Measurements from ENCODE around the gene SCAND1.
"Not testable (repeated sequence)": the region's sequence is repeated elsewhere in the genome, so short reads cannot be mapped to it uniquely, and the experiment has no call there.

The SCAND1 gene

GRCh38 chr20:35956616-35957015, 2.3 kb upstream of the SCAND1 start:
- no peak for DNase-seq

DNA sequence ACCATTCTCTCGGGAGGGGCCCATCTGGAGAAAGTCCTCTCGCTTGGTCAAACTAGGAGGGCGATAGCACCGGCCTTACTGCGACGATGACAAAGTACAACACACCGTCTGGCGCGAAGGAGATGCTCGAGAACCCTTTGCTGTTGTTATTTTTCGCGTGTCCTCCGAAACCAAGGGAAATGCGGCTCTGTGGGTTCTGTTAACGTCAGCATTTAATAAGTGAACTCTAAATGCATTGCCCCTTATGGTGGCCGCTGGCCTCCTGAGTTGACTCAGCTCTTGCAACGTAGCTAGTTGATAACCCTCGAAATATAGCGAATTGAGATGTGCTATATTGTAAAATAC, 577 bp upstream of the SCAND1 start:
- peak; percentile 26 for DNase-seq

DNA sequence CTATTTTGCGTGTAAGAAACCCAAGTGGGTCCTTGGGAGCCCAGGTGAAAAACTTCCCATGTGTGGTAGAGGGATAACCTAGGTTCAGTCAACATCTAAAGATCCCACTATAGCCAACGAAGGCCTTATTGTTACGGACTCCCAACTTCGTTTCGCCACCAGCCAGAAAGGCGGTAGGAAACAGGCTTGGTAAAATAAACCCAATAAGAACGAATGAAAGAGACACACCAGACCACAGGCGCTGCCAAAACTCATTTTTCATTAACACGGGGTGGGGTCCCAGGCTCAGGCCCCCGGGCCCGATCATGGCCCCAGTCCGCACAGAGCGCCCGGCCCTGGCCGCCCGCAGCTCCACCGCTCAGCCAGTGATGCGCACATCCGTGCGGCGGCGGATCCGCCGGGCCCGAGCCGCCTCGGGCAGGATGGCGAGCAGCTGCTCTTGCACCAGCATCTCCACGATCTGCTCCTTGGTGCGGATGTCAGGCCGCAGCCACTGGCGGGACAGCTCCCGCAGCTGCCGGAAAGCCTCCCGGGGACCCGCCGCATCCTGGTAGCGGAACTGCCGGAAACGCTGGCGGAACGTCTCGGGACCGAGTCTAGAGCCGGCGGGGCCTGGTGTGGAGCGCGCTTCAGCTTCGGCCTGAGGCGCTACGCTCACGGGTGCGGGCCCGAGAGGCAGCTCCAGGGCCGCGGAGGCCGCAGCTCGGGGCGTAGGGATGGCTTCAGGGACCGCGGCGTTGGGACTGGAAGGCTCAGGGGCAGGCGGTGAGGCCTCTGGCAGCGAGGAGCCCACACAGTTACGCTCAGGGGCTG, 709 bp downstream of the SCAND1 start:
- DNase-seq: peak; percentile 60

GRCh38 chr20:35952480-35953386, 1.6 kb downstream of the SCAND1 start:
- no peak for DNase-seq

GRCh38 chr20:35952080-35952479, 2.2 kb downstream of the SCAND1 start:
- not testable (repeated sequence) for DNase-seq

- no peak for DNase-seq
These were observed 4.2 kb downstream of the SCAND1 start for GRCh38 chr20:35950093-35950492.

DNA sequence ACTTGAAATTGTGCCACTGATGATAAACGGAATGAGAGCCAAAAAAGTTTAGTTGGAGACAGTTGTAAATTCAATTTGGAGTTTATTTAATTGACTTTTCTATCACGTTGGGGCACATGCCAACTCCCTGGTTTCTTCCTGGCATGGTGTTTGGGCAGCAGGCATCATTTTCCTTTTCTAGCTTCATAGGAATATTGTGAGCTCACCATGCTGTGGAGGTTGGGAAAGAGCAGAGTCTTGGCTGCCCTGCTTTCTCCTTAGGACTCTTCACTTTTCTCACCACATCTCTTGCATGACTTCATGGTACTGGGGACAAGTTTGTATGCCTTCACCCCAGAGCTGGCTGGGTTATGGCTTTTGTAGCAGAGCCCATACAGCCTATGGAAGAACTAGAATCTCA, 6.4 kb downstream of the SCAND1 start:
- no peak for DNase-seq

DNA sequence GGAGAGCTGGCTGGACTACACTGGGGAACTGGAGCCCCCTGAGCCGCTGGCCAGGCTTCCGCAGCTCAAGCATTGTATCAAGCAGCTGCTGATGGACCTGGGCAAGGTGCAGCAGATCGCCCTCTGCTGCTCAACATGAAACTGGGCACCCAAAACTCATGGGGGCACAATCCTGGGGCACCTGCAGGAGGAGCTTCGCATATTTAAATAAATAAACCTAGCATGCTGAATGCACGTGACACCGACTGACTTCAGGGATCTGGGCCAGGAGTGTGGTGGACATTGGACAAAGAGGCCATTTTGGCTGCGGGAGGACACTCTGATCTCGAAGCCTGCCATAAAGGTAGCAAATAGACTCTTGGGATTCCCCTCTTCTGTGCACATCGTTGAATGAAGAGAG, 6.8 kb downstream of the SCAND1 start:
- peak; percentile 12 for DNase-seq

DNA sequence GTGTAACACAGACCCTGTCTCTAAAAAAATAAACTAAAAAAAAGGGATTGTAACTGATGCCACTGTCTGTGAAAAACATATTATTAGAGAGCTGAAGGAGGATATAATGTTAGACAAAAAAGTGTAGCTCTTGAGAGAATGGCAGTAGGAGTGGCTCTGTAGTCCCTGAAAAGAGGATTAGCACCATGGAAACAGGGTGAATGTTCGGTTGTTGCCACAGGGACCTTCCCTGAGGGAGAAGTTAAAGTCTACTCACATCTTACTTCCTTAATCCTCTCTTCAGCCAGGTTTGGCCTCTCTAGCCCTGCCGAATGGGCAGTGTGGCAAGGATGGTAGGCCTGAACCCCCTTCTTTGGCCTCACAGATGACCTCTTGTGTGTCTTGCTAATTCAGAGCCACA, 12.1 kb downstream of the SCAND1 start:
- DNase-seq: no peak

- no peak for DNase-seq
These were observed 12.7 kb downstream of the SCAND1 start for GRCh38 chr20:35941620-35942019.

- no peak for DNase-seq
These were observed 15.0 kb downstream of the SCAND1 start for GRCh38 chr20:35939264-35939663.

DNA sequence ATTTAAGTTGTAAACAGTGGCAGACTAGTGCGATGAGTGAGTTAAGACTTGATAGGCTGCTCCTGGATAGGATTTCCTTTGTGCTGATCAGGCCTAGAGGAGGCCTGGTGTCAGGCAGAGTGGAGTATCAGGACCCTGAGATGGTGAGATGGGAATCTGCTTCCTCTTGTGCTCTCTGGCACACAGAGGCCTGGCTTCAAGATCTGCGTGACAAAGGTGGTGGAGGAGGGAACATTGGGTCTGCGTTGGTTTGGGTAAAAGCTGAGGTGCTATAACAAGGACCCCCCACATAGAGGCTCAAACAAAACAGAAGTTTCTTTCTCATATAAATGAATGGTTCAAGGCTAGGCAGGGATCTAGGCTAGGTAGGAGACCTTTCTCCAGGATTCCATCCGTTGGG, 20.3 kb downstream of the SCAND1 start:
- no peak for DNase-seq

- no peak for DNase-seq
These were observed 25.0 kb downstream of the SCAND1 start for GRCh38 chr20:35929301-35929700.

DNA sequence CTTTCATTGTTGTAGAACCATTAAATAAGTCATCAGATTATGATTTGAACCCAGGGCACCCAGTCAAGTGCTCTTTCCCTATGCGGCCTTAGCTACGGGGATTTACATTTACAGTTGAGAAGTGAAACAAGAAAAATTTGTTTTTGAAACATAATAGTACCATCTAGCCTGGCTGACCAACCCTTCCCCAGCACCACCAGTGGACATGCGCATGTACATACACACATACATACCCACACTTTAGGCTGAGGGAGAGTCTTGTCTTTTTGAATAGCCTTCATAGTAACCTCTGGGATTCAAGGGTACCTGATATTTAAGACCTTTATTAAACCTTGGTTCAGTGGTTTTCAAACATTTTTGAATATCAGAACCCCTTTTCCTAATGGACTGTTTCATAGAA, 33.8 kb downstream of the SCAND1 start:
- DNase-seq: no peak

- DNase-seq: no peak
These were observed 36.3 kb downstream of the SCAND1 start for GRCh38 chr20:35918021-35918420.

DNA sequence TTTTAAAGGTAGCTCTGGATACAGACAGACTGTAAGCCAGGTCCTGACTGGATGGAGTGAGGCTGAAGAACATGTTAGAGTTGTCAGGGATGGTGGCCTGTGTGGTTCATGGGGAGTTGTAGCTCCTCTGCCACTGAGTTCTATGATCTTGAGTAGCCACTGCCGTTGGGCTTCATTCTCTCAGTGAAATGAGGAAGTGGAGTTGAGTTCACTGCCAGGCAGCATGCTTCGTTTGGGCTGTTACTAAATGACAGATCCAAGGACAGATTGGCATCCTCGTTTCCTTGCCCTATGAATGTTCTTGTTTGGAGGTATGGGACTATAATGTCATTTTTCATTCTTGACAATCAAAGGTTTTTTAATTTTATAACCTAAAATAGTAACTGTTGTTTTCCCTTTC, 37.2 kb downstream of the SCAND1 start:
- no peak for DNase-seq

GRCh38 chr20:35912881-35913280, 41.4 kb downstream of the SCAND1 start:
- DNase-seq: no peak

DNA sequence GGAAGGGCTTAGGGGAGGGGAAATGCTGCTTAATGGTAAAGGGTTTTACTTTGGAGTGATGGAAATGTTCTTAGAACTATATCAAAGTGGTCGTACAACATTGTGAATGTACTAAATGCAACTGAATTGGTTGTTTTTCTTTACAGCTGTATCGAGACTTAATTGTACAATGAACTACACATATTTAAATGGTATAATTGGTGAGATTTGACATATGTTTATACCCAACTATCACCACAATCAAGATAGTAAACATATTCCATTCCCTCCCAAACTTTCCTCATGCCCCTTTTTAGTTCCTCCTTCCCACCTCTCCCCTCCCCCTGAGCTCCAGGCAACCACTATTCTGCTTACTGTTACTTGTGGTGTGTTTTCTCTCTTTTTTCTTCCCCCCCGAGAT, 44.0 kb downstream of the SCAND1 start:
- DNase-seq: no peak

- no peak for DNase-seq
These were observed 44.5 kb downstream of the SCAND1 start for GRCh38 chr20:35909796-35910195.

DNA sequence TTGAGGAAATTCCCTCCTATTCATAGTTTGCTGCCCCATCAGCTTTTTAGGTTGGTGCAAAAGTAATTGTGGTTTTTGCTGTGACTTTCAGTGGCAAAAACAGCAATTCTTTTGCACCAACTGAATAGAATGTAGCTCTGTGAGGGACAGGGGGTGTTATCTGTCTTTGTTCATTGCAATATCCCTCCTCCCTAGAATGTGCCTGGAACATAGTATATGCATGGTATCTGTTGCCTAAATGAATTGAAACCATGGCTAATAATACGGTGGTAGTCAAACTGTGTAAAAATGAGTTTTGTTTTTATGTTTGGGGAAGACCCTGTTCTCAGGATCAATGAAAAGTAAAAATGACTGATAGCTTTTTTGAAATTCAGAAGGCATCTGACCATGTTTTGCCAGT, 45.1 kb downstream of the SCAND1 start:
- DNase-seq: no peak

GRCh38 chr20:35908007-35908406, 46.3 kb downstream of the SCAND1 start:
- no peak for DNase-seq

DNA sequence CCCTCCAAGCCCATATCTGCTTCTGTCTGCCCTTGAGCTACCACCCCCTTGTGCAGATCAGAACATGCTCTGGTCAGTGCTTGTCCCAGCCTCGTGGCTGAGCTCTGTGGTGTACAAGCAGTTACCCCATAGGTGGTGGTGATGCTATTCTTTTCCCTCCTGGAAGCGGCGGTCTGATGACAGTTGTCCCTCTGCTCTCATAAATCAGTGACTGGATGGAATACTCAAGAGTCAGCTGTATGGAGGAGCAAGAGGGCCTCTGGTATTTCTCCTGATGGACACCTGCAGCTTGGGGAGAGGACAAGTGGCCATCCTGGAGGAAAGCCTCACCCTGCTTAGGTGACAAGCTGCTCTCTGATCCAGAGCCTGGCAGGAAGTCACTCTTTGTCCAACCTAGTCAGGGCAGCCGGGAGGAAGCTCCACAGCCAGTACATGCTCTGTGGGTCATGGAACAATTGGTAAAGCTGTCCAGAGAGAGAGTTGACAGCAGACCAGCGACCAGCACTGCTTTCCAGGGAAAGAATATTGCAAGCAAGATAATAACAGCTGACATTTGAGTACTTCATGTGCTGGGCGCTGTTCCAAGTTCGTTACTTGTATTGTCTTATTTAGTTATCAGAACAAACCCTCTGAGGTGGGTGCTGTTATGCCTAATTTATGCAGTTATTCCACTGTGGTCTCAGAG, 47.1 kb downstream of the SCAND1 start:
- no peak for DNase-seq

DNA sequence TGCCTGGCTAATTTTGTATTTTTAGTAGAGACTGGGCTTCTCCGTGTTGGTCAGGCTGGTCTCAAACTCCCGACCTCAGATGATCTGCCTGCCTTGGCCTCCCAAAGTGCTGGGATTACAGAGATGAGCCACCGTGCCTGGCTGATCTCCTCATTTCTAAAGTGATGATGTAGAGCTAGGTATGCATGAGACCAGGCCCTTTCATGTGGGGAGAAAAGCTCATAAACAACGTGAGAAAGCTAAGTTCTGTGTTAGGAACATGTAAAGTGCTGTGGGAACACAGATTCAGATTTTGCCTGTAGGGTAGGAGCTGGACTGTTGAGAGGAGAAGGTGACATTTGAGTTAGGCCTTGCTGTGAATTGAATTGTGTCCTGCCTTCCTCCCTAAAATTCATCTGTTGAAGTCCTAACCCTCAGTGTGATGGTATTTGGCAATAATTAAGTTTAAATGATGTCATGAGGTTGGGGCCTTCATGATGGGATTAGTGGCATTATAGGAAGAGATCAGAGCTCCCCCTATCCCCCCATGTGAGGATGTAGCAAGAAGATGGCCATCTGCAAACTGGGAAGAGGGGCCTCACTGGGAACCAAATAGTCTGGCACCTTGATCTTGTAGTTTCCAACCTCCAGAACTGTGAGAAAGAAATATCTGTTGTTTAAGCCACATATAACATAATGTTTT, 49.2 kb downstream of the SCAND1 start:
- DNase-seq: no peak

Data from activated CD4-positive, alpha-beta T cell treated with anti-CD3 and anti-CD28 coated beads, Interleukin-2, amount 50 U/mL, for 1 hour (primary cell).